Endothelial cell of umbilical vein (primary cell): ENCODE data around the gene MEIOB. TPM values are rescaled to one million over a fixed set of nuclear protein-coding genes. Genes with fewer than 3 reads are reported as not detected.

Experiments used
- BruUV-seq: library from RNA; stranded (reverse); fragments of 400-500 nt; replicated peaks from 2 replicates; lab custom pipeline; 2021; lab: Mats Ljungman, UMichigan
- CTCF ChIA-PET: fragments of 300-600, 350-600 bp; sonication (Branson Sonifier 250); formaldehyde crosslinking; loops from one replicate; lab custom pipeline; 2021; ENCODE audit warnings: antibody characterized with exemption, inconsistent platforms; lab: Charles Lee
- POLR2A ChIA-PET: fragments of 300-600, 350-600 bp; sonication (Branson Sonifier 250); formaldehyde crosslinking; loops from one replicate; lab custom pipeline; 2021; ENCODE audit warnings: antibody characterized with exemption, inconsistent platforms; lab: Charles Lee
- DNase-seq: peaks from one replicate; pipeline ENCODE4 v3.0.0-alpha.2; 2011; ENCODE audit warnings: low read depth, low spot score
- FAIRE-seq: peaks from 2 replicates; lab custom pipeline; 2011; peaks lifted over from hg19 to GRCh38; lab: Jason Lieb, UNC
- H2AFZ ChIP-seq: 2 replicates; pipeline ENCODE4 v1.6.0; 2012; ENCODE audit warnings: low read depth, low read length, control low read depth, inconsistent platforms
- H3K27ac ChIP-seq: 2 replicates; pipeline ENCODE4 v1.5.1; 2011; ENCODE audit warnings: low read depth, mild to moderate bottlenecking, control low read depth, low read length, moderate library complexity; ENCODE audit not compliant: insufficient read depth
- H3K27me3 ChIP-seq, 2 experiments: 2 replicates each; pipeline versions ENCODE4 v1.6.0 to v1.6.1; 2011; ENCODE audit warnings: low read length in 2 of 2, mixed read lengths in 1 of 2; ENCODE audit not compliant: control insufficient read depth in 2 of 2, insufficient read depth in 2 of 2
- H3K36me3 ChIP-seq, 2 experiments: 2 replicates in 1 of 2; 3 replicates in 1 of 2; pipeline ENCODE4 v1.5.1; 2011; ENCODE audit warnings: low read length in 2 of 2, mild to moderate bottlenecking in 1 of 2, moderate library complexity in 1 of 2; ENCODE audit not compliant: control insufficient read depth in 2 of 2, insufficient read depth in 2 of 2; ENCODE audit errors: extremely low read depth in 1 of 2
- H3K4me1 ChIP-seq: 3 replicates; pipeline ENCODE4 v1.5.1; 2011; ENCODE audit warnings: mild to moderate bottlenecking, low read length; ENCODE audit not compliant: control insufficient read depth, insufficient read depth; ENCODE audit errors: extremely low read depth
- H3K4me2 ChIP-seq: 2 replicates; pipeline ENCODE4 v1.6.1; 2011; ENCODE audit warnings: low read length, control low read depth, mixed read lengths; ENCODE audit not compliant: insufficient read depth
- H3K4me3 ChIP-seq, 3 experiments: fragments of 200-600 bp in 1 of 3; sonication (generic), shearing (Covaris generic) in 1 of 3; replicated peaks in 1 of 3; 2 replicates each; pipeline ENCODE4 v1.5.1; 2011 to 2016; ENCODE audit warnings: control low read depth in 3 of 3, low read length in 3 of 3, mild to moderate bottlenecking in 2 of 3, inconsistent platforms in 1 of 3, low read depth in 1 of 3, moderate library complexity in 1 of 3; ENCODE audit not compliant: insufficient read depth in 1 of 3
- H3K79me2 ChIP-seq: 2 replicates; pipeline ENCODE4 v1.6.0; 2012; ENCODE audit warnings: low read length, inconsistent platforms; ENCODE audit not compliant: control insufficient read depth, insufficient read depth
- H3K9ac ChIP-seq: replicated peaks from 2 replicates; pipeline ENCODE3; 2011; ENCODE audit warnings: low read length, control low read depth; ENCODE audit not compliant: insufficient read depth; ENCODE audit errors: extremely low read depth
- H3K9me1 ChIP-seq: replicated peaks from 3 replicates; pipeline ENCODE4 v1.6.0; 2011; ENCODE audit warnings: mild to moderate bottlenecking, low read length; ENCODE audit not compliant: control insufficient read depth, insufficient read depth; ENCODE audit errors: extremely low read depth
- H3K9me3 ChIP-seq: replicated peaks from 2 replicates; pipeline ENCODE4 v1.5.1; 2012; ENCODE audit warnings: low read length, inconsistent platforms; ENCODE audit not compliant: control insufficient read depth, insufficient read depth
- H4K20me1 ChIP-seq: replicated peaks from 2 replicates; pipeline ENCODE3; 2011; ENCODE audit warnings: mild to moderate bottlenecking, low read length; ENCODE audit not compliant: control insufficient read depth, insufficient read depth; ENCODE audit errors: extremely low read depth
- FOS ChIP-seq: IDR thresholded peaks from 2 replicates; pipeline ENCODE4 v1.6.1; 2011; ENCODE audit warnings: mild to moderate bottlenecking, low read length, moderate library complexity, borderline replicate concordance; ENCODE audit not compliant: insufficient read depth
- GATA2 ChIP-seq: IDR thresholded peaks from 2 replicates; pipeline ENCODE4 v1.7.0; 2011; ENCODE audit warnings: low read depth, mild to moderate bottlenecking, moderate library complexity, mixed read lengths, low read length; ENCODE audit not compliant: insufficient read length, insufficient read depth
- JUN ChIP-seq: IDR thresholded peaks from 2 replicates; pipeline ENCODE4 v1.6.1; 2011; ENCODE audit warnings: borderline replicate concordance, low read depth; ENCODE audit not compliant: insufficient read length, insufficient read depth
- POLR2A ChIP-seq: IDR thresholded peaks from 2 replicates; pipeline ENCODE4 v1.6.1; 2012; ENCODE audit warnings: low read depth, mild to moderate bottlenecking, control low read depth, low read length
- POLR2AphosphoS5 ChIP-seq: IDR thresholded peaks from 2 replicates; pipeline ENCODE4 v1.6.1; 2012; ENCODE audit warnings: low read depth, mild to moderate bottlenecking, control low read depth, low read length, moderate library complexity; ENCODE audit not compliant: insufficient read depth
- dilution Hi-C: fragments of 300-500 bp; cut with MboI; formaldehyde crosslinking; loops from one replicate; pipeline ENCODE4 v1.15.0; 2019; ENCODE audit warnings: low sequenced_read_pairs; ENCODE audit not compliant: extremely low pct_ligation_motif_present
- intact Hi-C: fragments of 100-400 bp; cut with micrococcal nuclease; formaldehyde crosslinking; loops from one replicate; pipeline ENCODE4 v1.10.0; 2022
- polyA plus RNA-seq, 4 experiments: library from polyadenylated mRNA; depleted of rRNA in 3 of 4; stranded (reverse) in 3 of 4; unstranded in 1 of 4; fragments of >200 nt; gene quantifications; 2 replicates each; pipeline versions ENCODE4 v1.2.1 to v1.2.3, GENCODE V29; 2011 to 2012; ENCODE audit warnings: missing spikeins in 1 of 4
- total RNA-seq: library from RNA; stranded (reverse); gene quantifications from 2 replicates; pipeline ENCODE4 v1.2.3, GENCODE V29; 2021
- TF ChIP-seq, protein P1 (sequence below), 2 donors: IDR thresholded peaks; 1 replicate in 1 of 2; 2 replicates in 1 of 2; pipeline ENCODE4 v1.5.1; 2011; ENCODE audit warnings: low read length in 2 of 2, mild to moderate bottlenecking in 2 of 2, moderate library complexity in 2 of 2, control low read depth in 1 of 2, inconsistent platforms in 1 of 2, low read depth in 1 of 2; ENCODE audit not compliant: insufficient read depth in 1 of 2; ENCODE audit errors: extremely low read depth in 1 of 2
- TF ChIP-seq, protein P2 (sequence below): IDR thresholded peaks from 2 replicates; pipeline ENCODE4 v1.6.1; 2011; ENCODE audit not compliant: insufficient read depth, insufficient read length

Gene MEIOB
- total and polyA plus RNA-seq, 2 donors (not counting 3 experiments of a cell fraction or from before 2014, with no cell fraction given), result 0.04 TPM; not detected in 1

DNA sequence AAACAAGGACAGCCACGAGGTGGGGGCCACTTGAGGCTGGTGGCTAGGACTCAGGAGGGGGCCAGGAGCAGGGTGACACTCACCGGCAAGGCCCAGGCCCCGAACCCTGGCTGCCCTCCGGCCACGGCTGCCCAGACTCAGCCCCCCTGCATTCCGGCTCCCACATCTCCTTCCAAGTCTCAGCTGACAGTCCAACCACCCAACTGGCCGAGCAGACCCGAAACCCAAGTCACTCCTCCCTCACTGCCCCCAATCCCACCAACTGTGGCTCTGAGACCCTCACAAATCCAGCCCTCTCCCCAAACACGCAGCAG is 54.7 kb downstream of the MEIOB start:
- TF ChIP-seq JUN (no peak), POLR2AphosphoS5 (no peak), FOS (no peak), POLR2A (no peak), GATA2 (no peak)
- TF ChIP-seq, protein P1, sequence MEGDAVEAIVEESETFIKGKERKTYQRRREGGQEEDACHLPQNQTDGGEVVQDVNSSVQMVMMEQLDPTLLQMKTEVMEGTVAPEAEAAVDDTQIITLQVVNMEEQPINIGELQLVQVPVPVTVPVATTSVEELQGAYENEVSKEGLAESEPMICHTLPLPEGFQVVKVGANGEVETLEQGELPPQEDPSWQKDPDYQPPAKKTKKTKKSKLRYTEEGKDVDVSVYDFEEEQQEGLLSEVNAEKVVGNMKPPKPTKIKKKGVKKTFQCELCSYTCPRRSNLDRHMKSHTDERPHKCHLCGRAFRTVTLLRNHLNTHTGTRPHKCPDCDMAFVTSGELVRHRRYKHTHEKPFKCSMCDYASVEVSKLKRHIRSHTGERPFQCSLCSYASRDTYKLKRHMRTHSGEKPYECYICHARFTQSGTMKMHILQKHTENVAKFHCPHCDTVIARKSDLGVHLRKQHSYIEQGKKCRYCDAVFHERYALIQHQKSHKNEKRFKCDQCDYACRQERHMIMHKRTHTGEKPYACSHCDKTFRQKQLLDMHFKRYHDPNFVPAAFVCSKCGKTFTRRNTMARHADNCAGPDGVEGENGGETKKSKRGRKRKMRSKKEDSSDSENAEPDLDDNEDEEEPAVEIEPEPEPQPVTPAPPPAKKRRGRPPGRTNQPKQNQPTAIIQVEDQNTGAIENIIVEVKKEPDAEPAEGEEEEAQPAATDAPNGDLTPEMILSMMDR (IDR thresholded peaks at IDR 0.05; ENCODE audit: extremely low read depth in 1 of 2, insufficient read depth in 1 of 2, low read depth in 1 of 2, low read length in 2 of 2), result no peak
- TF ChIP-seq, protein P2, sequence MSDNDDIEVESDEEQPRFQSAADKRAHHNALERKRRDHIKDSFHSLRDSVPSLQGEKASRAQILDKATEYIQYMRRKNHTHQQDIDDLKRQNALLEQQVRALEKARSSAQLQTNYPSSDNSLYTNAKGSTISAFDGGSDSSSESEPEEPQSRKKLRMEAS, result no peak
- no peaks in the 10 kb centered on the region for H3K9me1 ChIP-seq
- ChIA-PET CTCF (no interaction called here), POLR2A (no interaction called here)
- no peak overlapping the region for H3K4me2 ChIP-seq
- intact Hi-C loops, result no loop called here
- BruUV-seq, result no TSS peak
- H3K36me3 ChIP-seq, result peaks cover 0 to 36% of the 10 kb centered on the region in 2 experiments
- H3K9ac ChIP-seq, result no peak overlapping the region
- no peaks in the 10 kb centered on the region for H3K4me1 ChIP-seq
- FAIRE-seq, result no peak
- no peaks in the 10 kb centered on the region for H4K20me1 ChIP-seq
- no peak overlapping the region for H3K27ac ChIP-seq
- dilution Hi-C loops, result no loop called here
- no peak overlapping the region for H2AFZ ChIP-seq
- DNase-seq, result no peak
- no peak overlapping the region for H3K4me3 ChIP-seq
- no peaks in the 10 kb centered on the region for H3K9me3 ChIP-seq
- no peaks in the 10 kb centered on the region for H3K79me2 ChIP-seq
- H3K27me3 ChIP-seq, result no peaks in the 10 kb centered on the region
